Neuronal stem cell (in vitro differentiated cells): ENCODE measurements around the gene KAZN.

Source experiments
- DNase-seq: peaks from one replicate; pipeline ENCODE4 v3.0.0-alpha.2; 2013; ENCODE audit warnings: low spot score
- H2AFZ ChIP-seq: one replicate; pipeline ENCODE4 v1.6.1; 2013; ENCODE audit warnings: mild to moderate bottlenecking, low read length, inconsistent platforms
- H2AK5ac ChIP-seq: 2 replicates; pipeline ENCODE4 v1.6.1; 2013; ENCODE audit warnings: low read depth, mild to moderate bottlenecking, inconsistent platforms, low read length, moderate library complexity, mixed read lengths
- H2BK120ac ChIP-seq: 2 replicates; pipeline ENCODE4 v1.6.1; 2013; ENCODE audit warnings: low read depth, mild to moderate bottlenecking, inconsistent platforms, low read length, moderate library complexity, mixed read lengths
- H2BK12ac ChIP-seq: one replicate; pipeline ENCODE4 v1.6.1; 2013; ENCODE audit warnings: low read length, inconsistent platforms
- H2BK15ac ChIP-seq: 2 replicates; pipeline ENCODE4 v1.6.1; 2013; ENCODE audit warnings: mild to moderate bottlenecking, low read length, inconsistent platforms, mixed read lengths
- H2BK5ac ChIP-seq: one replicate; pipeline ENCODE4 v1.6.1; 2013; ENCODE audit warnings: inconsistent platforms, mild to moderate bottlenecking, low read length, moderate library complexity
- H3K14ac ChIP-seq: one replicate; pipeline ENCODE4 v1.6.1; 2013; ENCODE audit warnings: low read length, inconsistent platforms
- H3K18ac ChIP-seq: 2 replicates; pipeline ENCODE4 v1.6.1; 2013; ENCODE audit warnings: low read length, inconsistent platforms
- H3K23ac ChIP-seq: 2 replicates; pipeline ENCODE4 v1.6.1; 2013; ENCODE audit warnings: low read depth, mild to moderate bottlenecking, mixed read lengths, low read length, inconsistent platforms; ENCODE audit not compliant: poor library complexity
- H3K27ac ChIP-seq: replicated peaks from 3 replicates; pipeline ENCODE4 v1.5.1; 2013; ENCODE audit warnings: low read length, inconsistent platforms
- H3K27me3 ChIP-seq, 3 experiments: 2 replicates each; pipeline ENCODE4 v1.6.1; 2013; ENCODE audit warnings: low read length in 3 of 3, mild to moderate bottlenecking in 2 of 3, inconsistent platforms in 1 of 3, low read depth in 1 of 3, mixed read lengths in 1 of 3, moderate library complexity in 1 of 3; ENCODE audit not compliant: control insufficient read depth in 3 of 3, insufficient read depth in 3 of 3
- H3K36me3 ChIP-seq, 2 donors: replicated peaks in 1 of 2; 2 replicates each; pipeline ENCODE4 v1.6.1; 2013; ENCODE audit warnings: low read length in 2 of 2; ENCODE audit not compliant: control insufficient read depth in 2 of 2, insufficient read depth in 2 of 2
- H3K4ac ChIP-seq: 2 replicates; pipeline ENCODE4 v1.6.1; 2013; ENCODE audit warnings: inconsistent platforms, mild to moderate bottlenecking, low read length, moderate library complexity
- H3K4me1 ChIP-seq, 2 donors: 1 replicate in 1 of 2; 2 replicates in 1 of 2; pipeline ENCODE4 v1.6.1; 2013; ENCODE audit warnings: low read length in 2 of 2, low read depth in 1 of 2; ENCODE audit not compliant: control insufficient read depth in 2 of 2, insufficient read depth in 1 of 2
- H3K4me2 ChIP-seq: one replicate; pipeline ENCODE4 v1.6.1; 2013; ENCODE audit warnings: mild to moderate bottlenecking, low read length, inconsistent platforms; ENCODE audit not compliant: insufficient read depth, poor library complexity, severe bottlenecking
- H3K4me3 ChIP-seq, 2 donors: 2 replicates each; pipeline ENCODE4 v1.5.1; 2013; ENCODE audit warnings: low read length in 2 of 2, mild to moderate bottlenecking in 2 of 2, inconsistent platforms in 1 of 2, moderate library complexity in 1 of 2
- H3K79me1 ChIP-seq: one replicate; pipeline ENCODE4 v1.6.1; 2013; ENCODE audit warnings: low read depth, mild to moderate bottlenecking, inconsistent platforms, low read length, moderate library complexity
- H3K9ac ChIP-seq: one replicate; pipeline ENCODE4 v1.6.1; 2013; ENCODE audit warnings: mild to moderate bottlenecking, low read depth, low read length, inconsistent platforms; ENCODE audit not compliant: poor library complexity
- H3K9me3 ChIP-seq, 2 donors: replicated peaks in 1 of 2; 2 replicates each; pipeline versions ENCODE3 to v1.6.1; 2013; ENCODE audit warnings: low read length in 2 of 2, mild to moderate bottlenecking in 2 of 2, inconsistent platforms in 1 of 2, low read depth in 1 of 2, mixed read lengths in 1 of 2, moderate library complexity in 1 of 2; ENCODE audit not compliant: control insufficient read depth in 2 of 2, insufficient read depth in 1 of 2
- H4K8ac ChIP-seq: one replicate; pipeline ENCODE4 v1.6.1; 2013; ENCODE audit warnings: low read depth, mild to moderate bottlenecking, inconsistent platforms, low read length, moderate library complexity
- H4K91ac ChIP-seq: one replicate; pipeline ENCODE4 v1.6.1; 2013; ENCODE audit warnings: low read length, low read depth, mild to moderate bottlenecking, inconsistent platforms; ENCODE audit not compliant: poor library complexity
- WGBS, 2 donors: extraction: QIAGEN DNeasy Blood & Tissue Kit; methylation state at CpG; one replicate each; pipeline ENCODE4 v1.1.7; 2013; ENCODE audit warnings: missing lambda C conversion rate in 2 of 2, mixed read lengths in 1 of 2; ENCODE audit not compliant: insufficient read length in 2 of 2, insufficient replicate concordance in 1 of 2; ENCODE audit errors: extremely low coverage in 2 of 2; 5-methylcytosine and 5-hydroxymethylcytosine counted together

The KAZN gene

GRCh38 chr1:14952626-14953314 lies 354.3 kb downstream of the KAZN start:
- Histone ChIP-seq H2BK120ac (peak overlapping the region; percentile 95), H3K9ac (no peak overlapping the region), H3K4ac (no peak overlapping the region), H2AK5ac (no peak overlapping the region), H4K91ac (no peak overlapping the region), H3K9me3 (peaks cover 5 to 18% of the 10 kb centered on the region in 2 donors), H3K27me3 (no peaks in the 10 kb centered on the region), H3K27ac (no peak overlapping the region), H4K8ac (no peak overlapping the region), H2AFZ (no peak overlapping the region), H2BK5ac (no peak overlapping the region), H3K4me3 (no peak overlapping the region), H3K4me2 (no peak overlapping the region), H3K23ac (peak overlapping the region; percentile 90), H2BK12ac (peak overlapping the region; percentile 26), H3K79me1 (peaks cover 12% of the 10 kb centered on the region), H3K4me1 (peaks cover 4 to 15% of the 10 kb centered on the region in 2 donors), H3K14ac (peak overlapping the region; percentile 31), H3K36me3 (peaks cover 0 to 32% of the 10 kb centered on the region in 2 donors), H3K18ac (peak overlapping the region; percentile 52), H2BK15ac (no peak overlapping the region)
- no CpG with 5 or more reads among the region's 11 CpGs for WGBS, 2 donors
- DNase-seq, result no peak

- Histone ChIP-seq H2AK5ac (no peak overlapping the region), H3K27ac (no peak overlapping the region), H2BK5ac (no peak overlapping the region), H3K9me3 (peaks cover 5 to 18% of the 10 kb centered on the region in 2 donors), H2BK12ac (no peak overlapping the region), H3K4me2 (no peak overlapping the region), H3K4ac (no peak overlapping the region), H3K18ac (no peak overlapping the region), H3K4me1 (peaks cover 4 to 16% of the 10 kb centered on the region in 2 donors), H3K23ac (no peak overlapping the region), H3K4me3 (no peak overlapping the region), H4K8ac (no peak overlapping the region), H2BK120ac (no peak overlapping the region), H3K9ac (no peak overlapping the region), H2AFZ (no peak overlapping the region), H4K91ac (no peak overlapping the region), H2BK15ac (no peak overlapping the region), H3K36me3 (peaks cover 0 to 36% of the 10 kb centered on the region in 2 donors), H3K27me3 (no peaks in the 10 kb centered on the region), H3K79me1 (peaks cover 11% of the 10 kb centered on the region), H3K14ac (no peak overlapping the region)
- no CpG with 5 or more reads among the region's 6 CpGs for WGBS, 2 donors
- DNase-seq, result no peak
These were observed 355.7 kb downstream of the KAZN start for GRCh38 chr1:14954210-14954609.

GRCh38 chr1:14954930-14955329 lies 356.4 kb downstream of the KAZN start:
- Histone ChIP-seq H3K4me1 (peaks cover 4 to 9% of the 10 kb centered on the region in 2 donors), H3K79me1 (peaks cover 7% of the 10 kb centered on the region), H3K4me2 (no peak overlapping the region), H2AFZ (no peak overlapping the region), H2BK12ac (no peak overlapping the region), H3K23ac (no peak overlapping the region), H3K9ac (no peak overlapping the region), H4K8ac (no peak overlapping the region), H2BK120ac (no peak overlapping the region), H3K27ac (no peak overlapping the region), H3K9me3 (peaks cover 5 to 18% of the 10 kb centered on the region in 2 donors), H2BK15ac (no peak overlapping the region), H3K4ac (no peak overlapping the region), H3K27me3 (no peaks in the 10 kb centered on the region), H3K36me3 (peaks cover 0 to 40% of the 10 kb centered on the region in 2 donors), H3K4me3 (no peak overlapping the region), H3K14ac (no peak overlapping the region), H4K91ac (no peak overlapping the region), H2AK5ac (no peak overlapping the region), H3K18ac (no peak overlapping the region), H2BK5ac (no peak overlapping the region)
- no peak for DNase-seq
- WGBS, 2 donors, result no CpG with 5 or more reads among the region's 10 CpGs

DNA sequence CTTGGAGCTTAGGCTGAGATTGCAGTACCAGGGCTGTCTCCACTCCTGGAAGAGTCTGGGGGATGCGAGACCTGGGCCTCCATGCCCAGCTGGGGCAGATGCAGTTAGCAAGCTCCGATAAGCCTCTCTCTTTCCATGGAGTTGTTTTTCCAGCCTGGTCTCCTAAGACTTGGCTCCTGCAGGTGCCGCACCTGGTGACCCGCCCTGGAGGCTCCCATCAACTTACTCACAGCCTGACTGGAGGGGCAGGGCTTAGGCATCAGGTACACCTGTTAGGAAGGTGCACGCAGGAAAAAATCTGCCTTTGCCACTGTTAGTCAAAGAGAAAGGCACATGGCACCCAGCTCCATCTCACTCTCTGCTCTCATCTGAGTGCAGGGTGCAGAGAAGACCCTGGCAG lies 356.9 kb downstream of the KAZN start:
- Histone ChIP-seq H3K79me1 (peaks cover 7% of the 10 kb centered on the region), H3K4ac (no peak overlapping the region), H3K9ac (no peak overlapping the region), H3K23ac (no peak overlapping the region), H3K27ac (no peak overlapping the region), H2BK15ac (no peak overlapping the region), H3K14ac (no peak overlapping the region), H3K4me3 (no peak overlapping the region), H2BK120ac (no peak overlapping the region), H3K4me1 (peaks cover under 1 to 4% of the 10 kb centered on the region in 2 donors), H3K36me3 (peaks cover 0 to 45% of the 10 kb centered on the region in 2 donors), H4K91ac (no peak overlapping the region), H2BK12ac (no peak overlapping the region), H2AFZ (no peak overlapping the region), H3K4me2 (no peak overlapping the region), H2BK5ac (no peak overlapping the region), H4K8ac (no peak overlapping the region), H3K27me3 (no peaks in the 10 kb centered on the region), H2AK5ac (no peak overlapping the region), H3K18ac (peak overlapping the region; percentile 54), H3K9me3 (peaks cover 5 to 18% of the 10 kb centered on the region in 2 donors)
- no CpG with 5 or more reads among the region's 5 CpGs for WGBS, 2 donors
- no peak for DNase-seq
